Activated CD8-positive, alpha-beta memory T cell treated with anti-CD3 and anti-CD28 coated beads for 1 hour (primary cell): Measurements from ENCODE around the gene LMBRD2.

Experiments used
- DNase-seq, 2 donors: peaks; one replicate each; pipeline ENCODE4 v3.0.0-alpha.2; 2020; ENCODE audit warnings: low read depth in 1 of 2; ENCODE audit errors: extremely low read depth in 1 of 2

LMBRD2 gene

GRCh38 chr5:36054647-36055046 is 97.0 kb downstream of the LMBRD2 start:
- DNase-seq, result no peak

- DNase-seq, result no peak
Observed at GRCh38 chr5:36052538-36052937, 99.1 kb downstream of the LMBRD2 start.

- DNase-seq, result no peak
Observed at GRCh38 chr5:36049949-36050348, 101.7 kb downstream of the LMBRD2 start.
